PFSK-1 (cell line): ENCODE data around the gene PHF11.

ENCODE experiments used
- POLR2AphosphoS5 ChIP-seq: IDR thresholded peaks from 2 replicates; pipeline ENCODE4 v1.6.1; 2012; ENCODE audit warnings: low read depth, mild to moderate bottlenecking, control low read depth, low read length, moderate library complexity
- SIN3A ChIP-seq: IDR thresholded peaks from 2 replicates; pipeline ENCODE4 v1.6.1; 2012; ENCODE audit warnings: mild to moderate bottlenecking, low read length, moderate library complexity, borderline replicate concordance; ENCODE audit not compliant: insufficient read depth
- TAF1 ChIP-seq: IDR thresholded peaks from 2 replicates; pipeline ENCODE4 v1.6.1; 2012; ENCODE audit warnings: low read length, control low read depth, borderline replicate concordance; ENCODE audit not compliant: insufficient read depth
- TF ChIP-seq, protein P1 (sequence below), 2 experiments: IDR thresholded peaks; 2 replicates each; pipeline versions ENCODE4 v1.6.1 to v1.8.0; 2011 to 2012; ENCODE audit warnings: low read depth in 2 of 2, low read length in 2 of 2, control low read depth in 1 of 2, inconsistent platforms in 1 of 2, mild to moderate bottlenecking in 1 of 2, moderate library complexity in 1 of 2; ENCODE audit not compliant: insufficient read depth in 1 of 2

DNA sequence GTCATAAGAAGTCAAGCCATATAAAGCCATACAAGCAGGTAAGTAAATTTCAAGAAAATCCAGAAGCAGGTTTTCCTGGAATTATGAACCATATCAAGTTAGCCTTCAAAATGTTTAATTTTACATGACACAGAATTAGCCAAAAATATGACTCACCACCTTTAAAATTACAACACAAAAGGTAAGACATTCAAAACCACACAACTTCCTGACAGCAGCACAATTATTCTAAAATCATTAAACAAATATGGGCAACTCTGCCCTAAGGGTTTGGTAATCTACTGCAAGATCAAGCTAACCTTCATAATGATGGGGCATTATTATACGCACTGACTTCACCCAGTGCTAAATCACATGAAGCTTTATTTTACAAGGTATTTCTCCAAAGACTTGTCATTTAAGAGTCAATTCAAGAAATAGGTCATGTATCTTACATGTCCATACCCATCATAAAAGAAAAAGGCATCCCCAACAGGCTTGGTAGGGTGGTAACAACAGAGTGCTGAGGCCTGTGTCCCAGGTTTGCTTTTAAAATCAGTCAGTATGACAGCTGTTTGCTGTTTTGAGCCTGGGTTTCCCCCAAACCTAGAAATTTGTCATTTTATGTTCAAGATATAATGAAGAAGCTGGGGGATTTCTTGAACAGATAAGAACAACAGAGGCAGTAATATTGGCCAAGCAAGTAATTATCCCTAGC lies 74.4 kb downstream of the PHF11 start:
- no peak for TF ChIP-seq TAF1
- TF ChIP-seq POLR2AphosphoS5: no peak
- TF ChIP-seq, protein P1, sequence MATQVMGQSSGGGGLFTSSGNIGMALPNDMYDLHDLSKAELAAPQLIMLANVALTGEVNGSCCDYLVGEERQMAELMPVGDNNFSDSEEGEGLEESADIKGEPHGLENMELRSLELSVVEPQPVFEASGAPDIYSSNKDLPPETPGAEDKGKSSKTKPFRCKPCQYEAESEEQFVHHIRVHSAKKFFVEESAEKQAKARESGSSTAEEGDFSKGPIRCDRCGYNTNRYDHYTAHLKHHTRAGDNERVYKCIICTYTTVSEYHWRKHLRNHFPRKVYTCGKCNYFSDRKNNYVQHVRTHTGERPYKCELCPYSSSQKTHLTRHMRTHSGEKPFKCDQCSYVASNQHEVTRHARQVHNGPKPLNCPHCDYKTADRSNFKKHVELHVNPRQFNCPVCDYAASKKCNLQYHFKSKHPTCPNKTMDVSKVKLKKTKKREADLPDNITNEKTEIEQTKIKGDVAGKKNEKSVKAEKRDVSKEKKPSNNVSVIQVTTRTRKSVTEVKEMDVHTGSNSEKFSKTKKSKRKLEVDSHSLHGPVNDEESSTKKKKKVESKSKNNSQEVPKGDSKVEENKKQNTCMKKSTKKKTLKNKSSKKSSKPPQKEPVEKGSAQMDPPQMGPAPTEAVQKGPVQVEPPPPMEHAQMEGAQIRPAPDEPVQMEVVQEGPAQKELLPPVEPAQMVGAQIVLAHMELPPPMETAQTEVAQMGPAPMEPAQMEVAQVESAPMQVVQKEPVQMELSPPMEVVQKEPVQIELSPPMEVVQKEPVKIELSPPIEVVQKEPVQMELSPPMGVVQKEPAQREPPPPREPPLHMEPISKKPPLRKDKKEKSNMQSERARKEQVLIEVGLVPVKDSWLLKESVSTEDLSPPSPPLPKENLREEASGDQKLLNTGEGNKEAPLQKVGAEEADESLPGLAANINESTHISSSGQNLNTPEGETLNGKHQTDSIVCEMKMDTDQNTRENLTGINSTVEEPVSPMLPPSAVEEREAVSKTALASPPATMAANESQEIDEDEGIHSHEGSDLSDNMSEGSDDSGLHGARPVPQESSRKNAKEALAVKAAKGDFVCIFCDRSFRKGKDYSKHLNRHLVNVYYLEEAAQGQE (IDR thresholded peaks at IDR 0.05; ENCODE audit: insufficient read depth in 1 of 2, low read depth in 2 of 2, low read length in 2 of 2): no peak
- no peak for TF ChIP-seq SIN3A
